Cardiac muscle cell (in vitro differentiated cells and primary cell): ENCODE measurements around the gene CEMIP2. TPM values are rescaled to one million over a fixed set of nuclear protein-coding genes. Genes with fewer than 3 reads are reported as not detected.

Experiments used
- DNase-seq, 2 donors: peaks; one replicate each; pipeline versions ENCODE4 v3.0.0 to v3.0.0-alpha.2; 2010 to 2017; ENCODE audit warnings: low read depth in 1 of 2, low spot score in 1 of 2
- H3K27ac ChIP-seq: fragments of 200-600 bp; sonication (generic); 2 replicates; pipeline ENCODE4 v1.5.1; 2016
- H3K27me3 ChIP-seq: fragments of 200-600 bp; sonication (generic); 2 replicates; pipeline ENCODE4 v1.6.0; 2016; ENCODE audit warnings: control low read depth
- H3K36me3 ChIP-seq: fragments of 200-600 bp; sonication (generic); 2 replicates; pipeline ENCODE4 v1.5.1; 2016; ENCODE audit warnings: control low read depth
- H3K4me1 ChIP-seq: fragments of 200-600 bp; sonication (generic); 2 replicates; pipeline ENCODE4 v1.8.1; 2017; ENCODE audit warnings: low read depth, mild to moderate bottlenecking, mixed run types
- H3K4me3 ChIP-seq: fragments of 200-600 bp; sonication (generic); 2 replicates; pipeline ENCODE4 v1.5.1; 2016; ENCODE audit warnings: mild to moderate bottlenecking
- H3K9me3 ChIP-seq: fragments of 200-600 bp; sonication (generic); 2 replicates; pipeline ENCODE4 v1.5.1; 2017; ENCODE audit warnings: low read depth, mild to moderate bottlenecking, control low read depth
- CTCF ChIP-seq: IDR thresholded peaks from 2 replicates; pipeline ENCODE4 v1.5.1; 2012; ENCODE audit warnings: low read depth, mild to moderate bottlenecking, low read length
- polyA plus RNA-seq: library from polyadenylated mRNA; unstranded; fragments of >200 nt; fragmentation: Nextera tagmentation; extraction: Ambion mirVana; gene quantifications from 2 replicates; pipeline ENCODE4 v1.2.1, GENCODE V29; 2016
- total RNA-seq: library from RNA; depleted of rRNA; stranded (reverse); fragments of >200 nt; gene quantifications from 2 replicates; pipeline ENCODE4 v1.2.3, GENCODE V29; 2016

CEMIP2 gene
- total and polyA plus RNA-seq, 2 experiments from 2014 or later, result 15.9 to 16.5 TPM

- Histone ChIP-seq H3K4me3 (no peak overlapping the region), H3K9me3 (no peaks in the 10 kb centered on the region), H3K27ac (no peak overlapping the region), H3K36me3 (no peaks in the 10 kb centered on the region), H3K27me3 (no peaks in the 10 kb centered on the region), H3K4me1 (peaks cover 28% of the 10 kb centered on the region)
- no peak for DNase-seq
- TF ChIP-seq CTCF, result no peak
These were observed 11.6 kb downstream of the CEMIP2 start for GRCh38 chr9:71756753-71757152.

- H3K36me3 ChIP-seq, result no peaks in the 10 kb centered on the region
- no peak overlapping the region for H3K4me3 ChIP-seq
- H3K27me3 ChIP-seq, result no peaks in the 10 kb centered on the region
- no peak overlapping the region for H3K27ac ChIP-seq
- TF ChIP-seq CTCF, result no peak
- DNase-seq, result no peak
- H3K4me1 ChIP-seq, result peaks cover 23% of the 10 kb centered on the region
- H3K9me3 ChIP-seq, result no peaks in the 10 kb centered on the region
These were observed 12.4 kb downstream of the CEMIP2 start for GRCh38 chr9:71755869-71756268.

- Histone ChIP-seq H3K4me3 (no peak overlapping the region), H3K36me3 (no peaks in the 10 kb centered on the region), H3K4me1 (peaks cover 17% of the 10 kb centered on the region), H3K27me3 (no peaks in the 10 kb centered on the region), H3K27ac (no peak overlapping the region), H3K9me3 (no peaks in the 10 kb centered on the region)
- DNase-seq, result no peak
- no peak for TF ChIP-seq CTCF
These were observed 13.1 kb downstream of the CEMIP2 start for GRCh38 chr9:71755230-71755629.

- DNase-seq, result no peak
- TF ChIP-seq CTCF, result no peak
- Histone ChIP-seq H3K27me3 (no peaks in the 10 kb centered on the region), H3K27ac (no peak overlapping the region), H3K4me1 (peaks cover 16% of the 10 kb centered on the region), H3K36me3 (no peaks in the 10 kb centered on the region), H3K4me3 (no peak overlapping the region), H3K9me3 (no peaks in the 10 kb centered on the region)
These were observed 14.2 kb downstream of the CEMIP2 start for GRCh38 chr9:71754151-71754550.

DNA sequence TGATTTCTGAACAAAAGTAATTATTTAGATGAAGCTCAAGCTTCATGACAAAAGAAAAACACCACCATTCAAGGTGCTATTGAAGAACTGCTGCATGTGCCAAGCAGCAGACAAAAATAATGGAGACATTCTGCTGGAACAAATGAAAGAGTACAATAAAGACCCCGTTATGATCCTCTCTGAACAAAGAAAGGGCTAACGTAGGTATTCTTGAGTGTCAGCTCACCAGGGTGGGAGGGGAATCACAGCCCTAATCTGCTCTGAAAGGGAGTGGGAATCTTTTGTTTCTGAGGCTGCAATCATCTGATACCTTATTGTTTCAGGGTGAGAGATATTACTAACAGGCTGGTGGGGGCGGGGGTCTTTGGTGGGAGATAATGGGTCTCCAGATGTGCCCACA is 15.4 kb downstream of the CEMIP2 start:
- H3K4me3 ChIP-seq, result no peak overlapping the region
- no peaks in the 10 kb centered on the region for H3K27me3 ChIP-seq
- no peak overlapping the region for H3K27ac ChIP-seq
- peaks cover 8% of the 10 kb centered on the region for H3K4me1 ChIP-seq
- H3K9me3 ChIP-seq, result no peaks in the 10 kb centered on the region
- no peak for TF ChIP-seq CTCF
- no peaks in the 10 kb centered on the region for H3K36me3 ChIP-seq
- no peak for DNase-seq

GRCh38 chr9:71752352-71752751 is 16.0 kb downstream of the CEMIP2 start:
- Histone ChIP-seq H3K4me1 (peaks cover 8% of the 10 kb centered on the region), H3K27ac (no peak overlapping the region), H3K4me3 (no peak overlapping the region), H3K9me3 (no peaks in the 10 kb centered on the region), H3K27me3 (no peaks in the 10 kb centered on the region), H3K36me3 (no peaks in the 10 kb centered on the region)
- DNase-seq, result no peak
- no peak for TF ChIP-seq CTCF
